Amygdala (tissue), 56 donors: ENCODE data around the gene LPCAT1.

Experiments
- DNase-seq, 56 donors: peaks; one replicate each; lab custom pipeline; 2025; lab: John Stamatoyannopoulos, UW

LPCAT1 gene

DNA sequence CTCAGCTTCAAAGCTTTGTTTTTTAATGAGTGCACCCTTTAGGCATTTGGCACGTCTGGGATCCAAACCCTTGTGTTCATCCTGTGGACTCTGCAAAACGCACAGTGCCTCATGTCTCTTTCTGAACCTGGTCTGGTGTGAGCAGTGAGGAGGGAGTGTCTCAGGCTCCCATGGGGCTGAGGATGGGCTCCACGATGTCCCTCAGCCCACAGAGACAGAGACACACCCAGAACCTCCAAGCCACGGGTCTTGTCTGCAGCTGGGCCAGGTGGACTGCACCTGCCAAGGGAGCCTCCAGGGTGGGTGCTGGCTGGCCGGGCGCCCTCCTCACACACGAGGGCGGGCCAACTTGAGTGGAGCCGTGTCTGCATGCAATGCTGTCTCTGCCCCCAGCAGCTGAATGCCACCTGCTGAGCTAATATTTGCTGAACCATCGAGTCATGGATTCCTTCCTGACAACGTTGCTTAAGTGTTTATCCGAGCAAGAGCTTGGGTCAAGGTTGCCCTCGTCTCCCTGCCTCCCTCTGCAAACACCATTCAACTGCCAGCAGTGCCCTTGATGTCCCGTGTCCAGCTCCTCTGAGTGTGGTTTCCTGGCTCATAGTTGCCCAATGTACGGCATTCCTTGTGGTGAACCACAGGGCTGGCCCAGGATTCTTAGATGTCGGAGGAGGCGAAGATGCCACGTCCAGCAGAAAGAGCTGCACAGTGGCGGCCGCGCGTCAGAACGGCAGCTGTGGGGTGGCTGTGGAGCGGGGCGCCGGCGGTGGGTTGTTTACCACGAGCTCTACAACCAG, 31.4 kb upstream of the LPCAT1 start:
- DNase-seq = no peak

DNA sequence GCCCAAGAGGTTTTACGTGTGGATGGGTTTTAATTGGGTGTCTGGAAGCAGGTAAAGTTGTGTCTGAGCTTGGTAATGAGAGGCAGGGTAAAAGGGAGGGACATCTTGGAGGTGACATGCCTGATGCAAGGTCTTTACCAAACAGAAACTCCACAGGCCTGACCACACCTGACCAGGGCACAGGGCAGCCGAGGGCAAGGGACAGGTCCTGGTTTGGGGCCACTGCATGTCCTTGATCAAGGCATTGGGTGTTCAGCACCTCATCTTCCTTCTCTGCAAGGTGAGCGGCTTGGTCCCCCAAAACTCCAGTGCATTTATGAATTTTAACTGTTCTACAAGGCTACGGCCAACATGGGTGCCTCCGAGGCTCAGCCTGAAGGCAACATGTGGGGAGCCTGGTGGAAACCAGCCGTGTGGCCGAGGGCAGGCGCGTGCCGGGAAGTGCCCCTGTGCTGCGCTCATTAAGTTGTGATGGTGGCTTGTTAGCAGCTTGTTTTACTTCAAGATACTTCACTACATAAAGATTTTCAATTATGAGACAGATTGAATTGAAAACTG, 30.7 kb upstream of the LPCAT1 start:
- DNase-seq = no peak

GRCh38 chr5:1553539-1554409, 30.0 kb upstream of the LPCAT1 start:
- no peak for DNase-seq

DNA sequence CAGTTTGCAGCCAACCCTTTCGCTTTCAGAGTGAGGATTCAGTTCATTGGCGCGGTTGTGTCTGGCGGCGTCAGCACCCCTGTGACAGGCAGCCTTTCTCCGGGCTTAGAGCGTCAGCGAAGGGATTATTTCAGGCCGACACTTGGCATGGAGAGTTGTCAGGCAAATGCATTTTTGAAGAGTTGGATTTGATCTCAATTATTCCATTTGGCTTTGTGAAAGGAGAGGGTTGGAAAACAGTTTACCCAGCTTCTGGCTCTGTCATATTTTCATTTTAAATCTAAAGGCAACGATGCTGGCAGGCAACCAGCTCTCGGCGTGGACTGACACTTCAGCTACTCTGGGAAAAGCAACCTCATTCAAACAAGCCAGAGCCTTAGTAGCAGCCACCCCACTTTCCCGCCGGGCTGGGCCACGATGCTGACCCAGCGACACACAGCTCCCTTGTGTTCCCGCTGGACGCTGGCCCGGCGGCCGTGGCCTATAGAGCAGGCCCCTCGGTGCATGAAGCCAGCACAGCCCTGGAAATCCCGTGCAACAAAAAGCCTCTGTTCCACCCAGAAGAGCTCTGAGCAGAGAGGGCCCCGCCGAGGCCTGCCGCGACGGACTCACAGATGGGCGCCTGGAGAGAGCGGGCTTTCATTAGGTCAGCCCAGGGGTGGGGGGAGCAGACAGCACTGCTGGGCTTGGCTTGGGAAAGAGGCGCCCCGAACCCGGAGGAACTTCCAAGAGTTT, 28.9 kb upstream of the LPCAT1 start:
- DNase-seq = peak; percentile 32 to 98 (median 93)

DNA sequence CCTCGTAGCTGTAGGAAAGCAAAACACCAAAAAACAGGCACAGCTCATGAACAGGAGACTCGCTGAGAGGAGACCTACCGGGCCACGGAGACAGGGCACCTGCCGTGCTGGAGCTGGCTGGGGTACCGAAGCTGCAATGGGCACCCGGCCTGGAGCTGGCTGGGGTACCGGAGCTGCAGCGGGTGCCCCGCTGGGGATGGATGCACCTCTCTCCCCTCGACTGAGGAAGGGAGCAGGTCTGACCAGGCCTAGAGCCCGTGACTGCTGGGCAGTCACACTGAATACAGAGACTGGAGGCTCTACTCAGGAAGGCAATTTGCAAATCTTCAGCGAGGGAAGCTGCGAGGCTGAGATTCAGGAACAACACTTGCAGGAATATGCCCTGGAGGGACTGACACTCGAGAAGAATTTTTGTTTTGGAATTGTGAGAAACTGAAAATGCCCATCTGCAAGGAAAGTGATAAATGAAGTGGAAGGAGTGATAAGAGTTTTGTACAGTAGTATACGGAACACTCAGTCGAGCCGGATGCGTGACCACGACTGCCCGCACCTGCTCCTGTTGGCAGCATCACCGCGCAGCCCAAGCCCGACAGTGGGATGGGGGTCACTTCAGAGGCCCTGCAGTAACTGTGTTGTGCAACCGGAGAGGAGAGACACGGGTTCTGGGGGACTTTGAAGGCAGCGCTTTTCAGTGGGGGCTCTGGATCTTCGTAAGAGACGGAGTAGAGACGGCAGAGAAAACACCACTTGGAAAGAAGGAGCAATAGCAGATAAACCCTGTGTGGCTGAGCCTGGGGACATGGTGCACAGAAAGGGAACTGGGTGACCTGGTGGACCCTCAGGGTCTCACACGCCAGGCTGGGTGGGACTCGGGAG, 27.9 kb upstream of the LPCAT1 start:
- peak in 1 of 56 donors; percentile 19 for DNase-seq

- no peak for DNase-seq
These were observed 26.7 kb upstream of the LPCAT1 start for GRCh38 chr5:1550287-1551076.

DNA sequence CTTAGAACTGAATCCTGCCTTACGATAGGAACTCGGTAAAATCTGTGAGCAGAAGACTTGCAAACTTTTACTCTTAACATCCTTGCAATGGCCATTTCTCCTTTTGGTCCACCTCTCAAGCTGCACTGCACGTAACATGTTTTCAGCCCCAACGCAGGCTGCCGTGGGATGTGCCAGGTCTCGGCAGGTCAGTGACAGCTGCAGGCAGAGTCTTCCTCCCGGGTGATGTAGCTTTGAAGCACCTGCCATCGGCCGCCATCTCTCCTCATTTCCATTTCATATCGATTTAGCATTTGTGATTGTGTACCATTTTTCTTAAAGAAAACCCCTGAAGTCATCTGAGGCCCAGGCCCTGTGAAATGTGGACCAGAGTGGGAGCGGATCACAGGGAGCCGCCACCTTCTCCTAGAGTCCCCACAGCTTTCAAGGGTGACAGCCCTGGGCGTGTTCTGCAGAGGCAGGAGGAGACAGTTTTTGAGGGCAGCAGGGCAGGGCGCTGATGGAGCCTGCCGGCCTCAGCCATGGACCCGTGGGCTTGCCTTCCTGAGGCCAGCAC, 25.8 kb upstream of the LPCAT1 start:
- no peak for DNase-seq

DNA sequence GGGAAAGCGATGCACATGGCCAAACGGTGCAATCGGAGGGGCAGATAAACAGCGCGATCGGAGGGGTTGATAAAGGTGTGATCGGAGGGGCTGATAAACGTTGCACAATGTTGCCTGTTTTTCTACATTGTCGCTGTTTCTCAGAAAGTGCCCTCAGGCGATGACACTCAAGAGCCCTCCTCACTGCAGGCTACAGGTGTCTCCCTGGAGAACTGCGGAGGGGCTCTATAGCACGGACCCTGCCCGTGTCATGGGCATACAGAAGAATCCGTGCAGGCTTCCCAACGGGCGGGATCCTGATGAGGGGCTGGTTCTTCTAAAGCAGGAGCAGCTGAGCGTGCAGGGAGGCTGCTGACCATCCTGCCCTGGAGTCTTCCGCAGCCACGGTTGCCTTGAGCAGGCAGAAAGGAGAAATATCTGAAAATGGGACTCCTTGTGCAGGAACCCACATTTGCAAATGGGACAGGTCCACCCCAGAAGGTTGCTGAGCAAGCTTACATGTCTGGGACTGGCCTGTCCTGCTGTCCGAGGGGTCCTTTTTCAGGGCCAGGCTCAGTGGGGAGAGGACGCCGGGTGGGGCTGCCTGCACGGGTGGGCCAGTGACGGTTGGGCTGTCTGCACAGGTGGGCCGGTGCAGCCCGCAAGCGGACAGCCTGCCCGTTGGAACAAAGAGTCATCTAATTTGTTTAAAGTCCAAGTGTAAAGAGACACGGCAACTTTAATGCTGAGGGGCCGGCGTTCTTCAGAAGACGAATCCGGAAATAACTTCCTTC, 25.1 kb upstream of the LPCAT1 start:
- DNase-seq = no peak

GRCh38 chr5:1547655-1548054, 23.9 kb upstream of the LPCAT1 start:
- DNase-seq = no peak

- DNase-seq = no peak
These were observed 23.5 kb upstream of the LPCAT1 start for GRCh38 chr5:1547236-1547635.

GRCh38 chr5:1546556-1546955, 22.8 kb upstream of the LPCAT1 start:
- DNase-seq = no peak

GRCh38 chr5:1545805-1546355, 22.1 kb upstream of the LPCAT1 start:
- DNase-seq = no peak

DNA sequence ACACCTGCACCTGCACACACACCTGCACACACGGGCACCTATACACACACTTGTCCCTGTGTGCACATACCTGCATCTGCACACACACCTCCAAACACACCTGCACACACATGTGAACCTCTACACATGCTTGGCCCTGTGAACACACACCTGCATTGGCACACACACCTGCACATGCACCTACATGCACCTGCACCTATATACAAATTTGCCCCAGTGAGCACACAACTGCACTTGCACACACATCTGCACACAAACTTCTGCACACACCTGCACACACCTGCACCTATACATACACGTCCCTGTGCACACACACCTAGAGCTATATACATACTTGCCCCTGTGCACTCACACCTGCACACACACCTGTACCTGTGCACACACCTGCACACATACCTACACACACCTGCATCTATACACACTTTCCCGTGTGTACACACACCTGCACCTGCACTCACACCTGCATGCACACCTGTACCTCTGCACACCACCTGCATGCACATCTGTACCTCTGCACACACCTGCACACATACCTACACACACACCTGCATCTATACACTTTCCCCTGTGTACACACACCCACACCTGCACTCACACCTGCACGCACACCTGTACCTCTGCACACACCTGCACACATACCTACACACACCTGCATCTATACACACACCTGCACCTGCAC, 21.5 kb upstream of the LPCAT1 start:
- DNase-seq = no peak

DNA sequence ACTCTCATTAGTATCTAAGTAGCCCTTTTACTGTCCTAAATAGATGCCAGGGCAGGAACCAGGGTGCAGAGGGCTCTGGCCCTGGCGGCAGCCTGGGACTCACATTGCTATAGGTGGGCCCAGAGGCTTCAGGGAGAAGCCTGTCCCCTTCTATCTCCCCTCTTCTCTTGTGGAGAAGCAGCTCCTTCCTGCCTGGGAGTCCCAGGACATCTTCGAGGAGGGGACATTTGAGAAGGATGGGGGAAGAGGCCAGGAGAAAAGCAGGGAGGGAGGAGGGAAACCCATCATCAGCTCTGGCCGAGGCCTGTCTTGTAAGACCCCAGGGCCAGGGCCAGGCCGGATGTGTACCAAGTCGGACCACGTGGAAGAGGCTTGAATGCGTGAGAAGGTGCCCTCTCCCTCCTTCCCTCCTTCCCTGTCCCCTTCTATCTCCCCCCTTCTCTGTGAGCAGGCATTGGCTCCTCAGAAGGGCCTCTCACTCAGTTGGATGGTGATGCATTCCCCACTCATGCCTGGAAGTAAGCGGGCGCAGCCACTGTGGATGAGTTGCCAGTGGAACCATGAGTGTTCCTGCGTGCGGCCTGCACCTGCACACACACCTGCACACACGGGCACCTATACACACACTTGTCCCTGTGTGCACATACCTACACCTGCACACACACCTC, 20.7 kb upstream of the LPCAT1 start:
- DNase-seq = no peak

DNA sequence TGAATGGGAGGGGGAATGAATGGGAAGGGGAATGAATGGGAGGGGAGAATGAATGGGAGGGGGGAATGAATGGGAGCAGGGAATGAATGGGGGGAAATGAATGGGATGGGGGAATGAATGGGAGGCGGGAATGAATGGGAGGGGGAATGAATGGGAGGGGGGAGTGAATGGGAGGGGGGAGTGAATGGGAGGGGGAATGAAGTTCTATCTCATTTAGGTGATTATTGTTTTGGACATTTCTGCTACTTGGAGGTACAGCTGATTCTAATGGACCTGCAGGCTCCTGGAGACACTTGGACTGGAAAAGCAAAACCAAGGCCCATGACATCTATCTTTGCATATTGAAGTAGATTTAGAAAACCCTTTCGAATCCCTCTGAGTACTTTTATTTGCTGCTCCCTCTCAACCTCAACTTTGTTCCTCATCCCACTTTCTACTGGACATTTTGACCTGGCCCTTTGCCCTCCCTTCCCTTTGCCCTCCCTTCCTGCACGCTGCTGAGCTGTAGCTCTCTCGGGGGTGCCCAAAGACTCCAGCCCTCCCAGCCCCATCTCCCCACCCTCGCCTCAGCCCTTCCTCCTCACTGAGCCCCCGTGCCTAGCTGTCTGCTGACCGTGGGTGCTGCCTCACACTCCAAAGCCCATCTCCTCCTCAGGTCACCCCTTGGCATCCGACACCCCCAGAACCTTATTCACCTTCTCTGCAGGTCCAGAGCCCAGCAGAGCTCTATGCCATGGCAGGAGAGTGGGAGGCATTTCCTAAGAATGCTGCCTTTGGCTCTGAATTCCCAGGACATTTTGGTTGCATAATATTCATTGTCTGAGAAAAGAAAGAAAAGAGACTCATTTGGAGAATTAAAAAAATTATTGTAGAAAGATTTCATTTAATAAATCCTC, 19.9 kb upstream of the LPCAT1 start:
- no peak for DNase-seq
